HTERT RPE-1 (cell line): ENCODE measurements around the gene MTARC1.

Experiments used
- in situ Hi-C: fragments of 300-500 bp; cut with MboI; formaldehyde crosslinking; loops from 4 replicates; pipeline ENCODE4 v1.14.3; 2020; ENCODE audit warnings: low sequenced_read_pairs

Gene MTARC1

DNA sequence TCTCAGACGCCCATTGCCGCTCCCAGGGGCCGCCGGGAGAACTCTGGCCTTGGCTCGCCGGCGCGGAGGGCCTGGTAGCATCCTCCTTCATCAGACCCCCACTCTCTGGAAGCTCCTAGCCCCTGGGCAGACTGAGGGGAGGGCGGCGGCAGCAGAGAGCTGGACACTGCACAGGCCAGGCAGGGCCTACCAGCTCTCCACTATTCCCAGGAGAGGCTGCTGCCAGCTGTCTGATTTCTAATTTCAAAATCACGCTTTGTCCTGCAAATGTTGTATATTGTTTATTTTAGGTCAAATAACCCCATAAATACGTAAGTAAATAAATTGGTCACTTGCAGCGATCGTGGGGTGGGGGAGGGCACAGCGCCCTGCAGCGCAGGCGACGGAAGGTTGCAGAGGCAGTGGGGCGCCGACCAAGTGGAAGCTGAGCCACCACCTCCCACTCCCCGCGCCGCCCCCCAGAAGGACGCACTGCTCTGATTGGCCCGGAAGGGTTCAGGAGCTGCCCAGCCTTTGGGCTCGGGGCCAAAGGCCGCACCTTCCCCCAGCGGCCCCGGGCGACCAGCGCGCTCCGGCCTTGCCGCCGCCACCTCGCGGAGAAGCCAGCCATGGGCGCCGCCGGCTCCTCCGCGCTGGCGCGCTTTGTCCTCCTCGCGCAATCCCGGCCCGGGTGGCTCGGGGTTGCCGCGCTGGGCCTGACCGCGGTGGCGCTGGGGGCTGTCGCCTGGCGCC, at the start of gene MTARC1:
MTARC1 (plus strand) TSS at position 577 of the 732 bp plus-strand sequence; CDS start at position 609, 32 bp downstream.
- in situ Hi-C loops = no loop called here

DNA sequence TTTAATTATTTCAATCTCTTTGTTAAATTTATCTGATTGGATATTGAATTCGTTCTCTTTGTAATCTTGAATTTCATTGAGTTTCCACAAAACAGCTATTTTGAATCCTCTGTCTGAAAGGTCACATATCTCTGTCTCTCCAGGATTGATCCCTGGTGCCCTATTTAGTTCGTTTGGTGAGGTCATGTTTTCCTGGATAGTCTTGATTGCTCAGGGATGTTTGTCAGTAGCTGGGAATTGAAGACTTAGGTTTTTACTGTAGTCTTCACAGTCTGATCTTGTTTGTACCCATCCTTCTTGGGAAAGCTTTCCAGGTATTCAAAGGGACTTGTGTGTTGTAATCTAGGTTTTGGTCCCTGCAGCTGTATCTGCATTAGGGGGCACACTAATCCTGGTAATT, 45.4 kb upstream of the MTARC1 start:
- in situ Hi-C loops = no loop called here

DNA sequence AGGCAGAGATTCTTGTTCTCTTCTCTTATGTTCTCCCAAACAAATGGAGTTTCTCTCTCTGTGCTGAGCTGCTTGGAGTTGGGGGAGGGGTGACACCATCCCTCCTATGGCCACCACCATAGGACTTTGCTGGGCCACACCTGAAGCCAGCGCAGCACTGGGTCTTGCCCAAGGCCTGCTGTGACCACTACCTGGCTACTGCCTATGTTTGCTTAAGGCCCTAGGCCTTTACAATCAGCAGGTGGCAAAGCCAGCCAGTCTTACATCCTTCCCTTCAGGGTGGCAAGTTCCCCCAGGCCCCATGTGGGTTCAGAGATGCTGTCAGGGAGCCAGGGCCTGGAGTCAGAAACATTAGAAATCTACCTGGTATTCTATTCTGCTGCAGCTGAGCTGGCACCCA, 44.9 kb upstream of the MTARC1 start:
- in situ Hi-C loops = no loop called here

DNA sequence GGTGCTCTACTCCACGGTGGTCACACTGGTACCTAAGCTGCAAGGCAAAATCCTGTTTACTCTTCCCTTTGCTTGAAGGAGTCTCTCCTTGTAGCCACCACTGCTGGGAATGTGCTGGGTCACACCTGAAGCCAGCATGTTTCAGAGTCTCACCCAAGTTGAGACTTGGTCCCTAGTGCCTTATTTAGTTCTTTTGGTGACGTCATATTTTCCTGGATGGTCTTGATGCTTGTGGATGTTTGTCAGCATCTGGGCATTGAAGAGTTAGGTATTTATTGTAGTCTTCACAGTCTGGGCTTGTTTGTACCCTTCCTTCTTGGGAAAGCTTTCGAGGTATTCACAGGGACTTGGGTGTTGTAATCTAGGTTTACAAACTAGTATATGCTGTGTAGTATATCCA, 44.2 kb upstream of the MTARC1 start:
- in situ Hi-C loops = no loop called here

DNA sequence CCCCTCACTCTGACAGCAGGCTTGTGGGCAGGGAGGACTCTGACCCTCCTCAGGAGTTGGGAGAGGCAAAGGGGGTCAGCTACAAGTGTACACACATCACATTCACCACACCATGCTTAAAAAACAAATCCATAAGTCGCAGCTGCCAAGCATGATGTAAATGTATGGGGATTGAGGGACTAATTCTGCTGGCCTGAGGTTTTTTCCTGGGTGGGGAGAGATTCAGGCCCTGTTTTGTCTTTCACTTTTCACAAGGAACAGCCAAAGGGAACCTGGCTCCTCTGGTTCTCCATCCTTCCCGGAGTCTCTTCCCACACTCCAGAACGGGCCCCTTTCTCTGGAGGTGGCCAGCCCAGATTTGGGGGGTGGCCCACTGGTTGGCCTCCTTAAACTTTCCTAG, 39.9 kb upstream of the MTARC1 start:
- in situ Hi-C loops = no loop called here

DNA sequence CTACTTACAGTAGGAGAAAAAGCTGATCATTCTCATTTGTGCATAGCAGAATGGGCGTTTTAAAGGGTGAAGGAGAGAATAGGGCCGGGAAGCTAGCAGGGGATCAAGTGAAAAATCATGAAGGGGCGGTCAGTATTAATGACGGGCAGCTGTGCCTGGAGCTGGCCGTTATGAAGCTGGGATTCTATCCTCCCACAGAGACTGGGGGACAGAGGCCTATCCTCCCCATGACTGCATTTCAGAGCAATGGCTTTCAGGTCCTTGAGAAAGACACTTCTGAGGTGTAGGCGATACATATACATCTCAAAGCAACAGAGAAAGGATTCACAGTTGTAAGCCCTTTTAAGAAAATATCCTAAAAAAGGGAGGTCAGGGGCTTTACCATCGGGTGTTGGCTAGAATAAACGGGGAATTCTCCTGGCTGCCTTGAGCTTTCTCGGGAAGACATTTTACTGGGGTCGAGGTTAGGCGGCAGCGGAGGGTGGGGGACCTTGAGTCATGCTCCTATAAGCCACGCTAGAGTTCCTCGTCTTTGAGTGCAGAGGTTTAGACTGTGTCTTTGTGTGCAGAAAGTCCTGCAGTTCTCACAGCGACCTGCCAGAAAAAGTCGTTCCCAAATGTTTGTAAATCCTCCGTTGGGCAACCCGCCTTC, 39.1 kb upstream of the MTARC1 start:
- in situ Hi-C loops = no loop called here

DNA sequence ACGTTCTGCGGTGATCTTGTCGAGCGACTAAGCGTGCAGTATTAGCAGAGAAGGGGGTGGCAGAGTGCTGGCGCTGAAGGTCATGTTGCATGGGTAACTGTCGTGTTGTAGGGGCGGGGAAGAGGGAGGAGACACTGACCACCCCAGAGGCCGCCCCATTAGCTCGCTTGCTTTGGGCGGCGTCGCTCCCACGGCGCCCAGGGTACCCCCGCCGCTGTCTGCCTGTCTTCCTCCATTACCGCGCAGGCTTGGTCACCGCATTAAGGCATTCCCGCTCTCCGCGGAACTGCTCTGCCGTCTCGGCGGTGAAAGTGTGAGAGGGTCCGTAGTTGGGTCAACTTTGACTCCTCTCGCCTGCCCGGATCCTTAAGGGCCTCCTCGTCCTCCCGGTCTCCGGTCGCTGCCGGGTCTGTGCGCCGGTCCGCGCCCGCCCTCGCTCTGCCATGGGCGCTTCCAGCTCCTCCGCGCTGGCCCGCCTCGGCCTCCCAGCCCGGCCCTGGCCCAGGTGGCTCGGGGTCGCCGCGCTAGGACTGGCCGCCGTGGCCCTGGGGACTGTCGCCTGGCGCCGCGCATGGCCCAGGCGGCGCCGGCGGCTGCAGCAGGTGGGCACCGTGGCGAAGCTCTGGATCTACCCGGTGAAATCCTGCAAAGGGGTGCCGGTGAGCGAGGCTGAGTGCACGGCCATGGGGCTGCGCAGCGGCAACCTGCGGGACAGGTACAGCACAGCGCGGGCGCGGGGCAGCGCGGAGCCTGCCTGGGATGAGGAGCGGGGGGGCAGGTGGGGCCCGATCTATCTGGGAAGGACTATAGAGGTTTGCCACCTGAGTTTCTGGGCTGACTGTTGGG, 38.4 kb upstream of the MTARC1 start, which contains the start of gene MTARC2:
MTARC2 (plus strand) TSS at position 234 of the 846 bp plus-strand sequence; CDS start at position 444, 210 bp downstream.
- in situ Hi-C loops = no loop called here

DNA sequence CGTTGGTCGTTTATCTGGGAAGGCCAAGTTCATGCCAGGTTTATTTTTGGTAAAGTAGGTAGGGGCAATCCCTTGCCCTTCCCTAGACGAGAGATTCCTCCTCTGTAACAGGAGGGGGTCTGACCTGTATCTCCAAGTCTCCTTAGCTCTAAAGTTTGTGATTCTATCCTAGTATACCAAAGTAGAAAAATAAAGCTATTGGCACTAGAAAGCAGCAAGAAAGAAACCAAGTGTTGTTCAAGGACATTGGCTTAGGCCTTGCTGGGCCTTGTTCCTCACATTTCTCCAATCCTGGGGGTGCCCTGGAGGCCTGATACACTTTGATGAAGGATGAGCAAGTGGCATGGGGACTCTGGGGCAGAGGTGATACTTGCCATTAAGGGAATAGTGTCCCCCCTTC, 37.8 kb upstream of the MTARC1 start:
- in situ Hi-C loops = no loop called here

DNA sequence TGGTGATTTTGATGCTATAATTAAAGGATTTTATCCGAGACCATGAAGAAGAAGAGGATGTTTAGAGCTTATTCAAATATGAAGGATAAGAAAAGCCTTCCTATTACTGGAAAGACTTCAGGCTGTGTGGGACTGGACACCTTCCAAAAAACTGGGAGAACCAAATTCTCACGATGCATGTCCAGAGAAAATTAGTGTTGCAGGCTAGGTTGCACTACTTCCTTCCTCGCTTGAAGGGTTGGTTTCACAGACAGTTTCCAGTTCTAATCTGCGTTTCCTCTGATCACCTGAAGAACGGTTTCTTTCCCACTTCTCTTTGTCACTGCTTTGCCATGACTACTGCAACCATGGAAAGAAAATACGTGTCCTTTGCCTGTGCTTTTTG, 36.6 kb upstream of the MTARC1 start:
- in situ Hi-C loops = no loop called here

DNA sequence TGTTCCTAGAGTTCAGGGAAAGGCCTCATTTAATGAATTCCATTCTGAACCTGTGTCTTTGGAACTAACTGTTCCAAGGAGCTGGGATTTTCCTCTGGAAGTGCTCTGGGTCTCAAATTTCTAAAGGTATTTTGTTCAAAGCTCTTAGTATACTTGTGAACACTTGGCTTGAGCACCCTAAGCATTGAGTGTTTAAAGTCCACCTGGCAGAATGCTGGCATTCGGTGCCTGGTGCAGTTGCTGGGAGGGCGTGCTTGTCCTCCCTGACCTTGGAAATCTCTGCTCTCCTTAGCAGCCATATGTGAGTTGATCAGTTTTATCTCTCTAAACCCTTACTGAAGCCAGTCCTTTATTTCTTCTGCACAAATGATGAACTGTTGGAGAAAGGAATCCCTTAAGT, 35.6 kb upstream of the MTARC1 start:
- in situ Hi-C loops = no loop called here

DNA sequence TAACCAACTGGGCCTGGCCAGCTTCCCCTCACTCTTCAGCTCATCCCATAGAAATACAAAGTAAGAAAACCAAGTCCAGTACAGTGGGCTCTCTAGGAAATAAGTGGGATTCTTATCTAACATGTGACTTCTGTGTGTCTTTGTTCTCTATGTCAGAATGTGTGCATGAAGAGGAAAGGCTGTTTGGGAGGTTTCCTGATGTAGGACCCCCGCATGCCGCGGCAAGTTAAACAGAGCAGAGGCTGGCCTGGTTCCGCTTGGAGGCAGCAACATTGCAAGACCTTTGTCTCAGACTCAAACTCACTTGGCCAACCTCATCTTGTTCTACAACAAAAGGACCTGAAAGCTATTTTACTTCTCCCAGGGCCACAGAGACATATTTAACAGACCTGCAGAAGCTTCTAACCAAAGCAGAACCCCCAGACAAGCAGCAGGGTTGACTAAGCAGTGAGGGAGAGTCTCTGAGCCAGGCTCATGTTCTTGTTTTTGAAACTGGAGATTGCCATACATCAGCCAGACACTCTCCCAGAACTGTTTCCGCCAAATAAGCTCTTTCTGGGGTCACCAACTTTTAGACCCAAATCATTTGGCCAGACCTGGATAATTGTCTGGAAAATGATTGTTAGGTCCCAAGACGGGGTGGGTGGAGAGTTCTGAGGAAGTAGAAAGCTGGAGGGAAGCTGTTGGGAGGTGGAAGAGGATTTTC, 32.3 kb upstream of the MTARC1 start:
- in situ Hi-C loops = no loop called here

DNA sequence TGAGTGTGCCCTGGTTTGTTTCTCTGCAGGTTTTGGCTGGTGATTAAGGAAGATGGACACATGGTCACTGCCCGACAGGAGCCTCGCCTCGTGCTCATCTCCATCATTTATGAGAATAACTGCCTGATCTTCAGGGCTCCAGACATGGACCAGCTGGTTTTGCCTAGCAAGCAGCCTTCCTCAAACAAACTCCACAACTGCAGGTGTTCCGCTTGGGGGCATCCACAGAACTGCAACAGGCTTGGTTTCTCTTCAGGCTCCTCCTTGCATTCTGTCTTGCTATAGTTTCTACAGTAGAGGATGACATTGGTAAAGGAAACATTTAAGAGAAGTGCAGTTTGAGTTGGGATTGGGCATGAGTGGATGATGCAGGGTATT, 31.8 kb upstream of the MTARC1 start:
- in situ Hi-C loops = no loop called here

DNA sequence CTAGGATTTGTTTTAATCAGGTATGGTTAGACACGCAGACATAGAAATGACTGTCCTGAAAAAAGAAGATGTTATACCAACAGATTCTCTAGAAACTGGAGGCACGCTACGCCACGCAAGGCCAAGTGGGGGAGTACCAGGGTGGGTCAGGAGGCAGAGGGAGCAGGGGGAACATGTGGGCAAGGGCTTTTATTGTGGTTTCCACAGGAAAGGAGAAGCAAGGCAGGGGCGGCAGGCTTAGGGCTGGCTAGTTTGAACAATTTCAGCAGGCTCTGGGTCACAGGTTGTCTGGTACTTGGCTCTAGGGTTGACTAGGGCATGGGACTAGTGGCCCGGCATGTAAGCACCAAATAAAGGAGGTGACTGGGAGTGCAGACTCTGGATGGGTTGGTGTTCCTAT, 31.4 kb upstream of the MTARC1 start:
- in situ Hi-C loops = no loop called here

DNA sequence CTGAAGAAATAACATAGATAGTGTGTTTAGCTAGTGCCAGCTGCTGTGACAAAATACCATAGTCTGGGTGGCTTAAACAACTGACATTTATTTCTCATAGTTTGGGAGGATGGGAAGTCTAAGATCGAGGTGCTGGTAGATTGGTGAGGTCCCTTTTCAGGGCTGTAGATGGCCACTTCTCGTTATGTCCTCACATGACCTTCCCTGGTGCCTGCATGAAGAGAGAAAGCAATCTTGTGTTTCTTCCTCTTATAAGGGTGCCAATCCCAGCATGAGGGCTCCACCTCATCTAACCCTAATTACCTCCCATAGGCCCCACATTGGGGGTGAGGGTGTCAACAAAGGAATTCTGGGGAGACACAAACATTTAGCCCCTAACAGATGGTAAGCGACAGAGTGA, 29.3 kb upstream of the MTARC1 start:
- in situ Hi-C loops = no loop called here

DNA sequence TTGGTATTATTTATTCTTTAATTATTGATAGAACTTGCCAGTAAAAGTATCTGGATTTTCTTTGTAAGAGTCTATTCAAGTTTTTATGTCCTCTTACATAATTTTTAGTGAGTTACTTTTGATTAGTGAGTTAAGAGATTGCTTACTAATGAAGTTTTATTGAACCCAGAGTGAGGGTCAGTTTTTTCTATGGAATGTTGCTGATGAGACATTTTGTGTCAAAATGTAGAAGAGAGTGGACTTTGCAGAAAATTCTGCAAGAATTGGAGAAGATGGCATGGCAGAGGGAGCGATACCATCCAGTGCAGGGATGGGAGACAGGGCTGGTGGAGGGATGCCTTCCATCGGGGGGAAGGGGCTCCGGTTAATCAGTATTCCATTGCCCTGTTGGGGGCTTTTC, 27.6 kb upstream of the MTARC1 start:
- in situ Hi-C loops = no loop called here

DNA sequence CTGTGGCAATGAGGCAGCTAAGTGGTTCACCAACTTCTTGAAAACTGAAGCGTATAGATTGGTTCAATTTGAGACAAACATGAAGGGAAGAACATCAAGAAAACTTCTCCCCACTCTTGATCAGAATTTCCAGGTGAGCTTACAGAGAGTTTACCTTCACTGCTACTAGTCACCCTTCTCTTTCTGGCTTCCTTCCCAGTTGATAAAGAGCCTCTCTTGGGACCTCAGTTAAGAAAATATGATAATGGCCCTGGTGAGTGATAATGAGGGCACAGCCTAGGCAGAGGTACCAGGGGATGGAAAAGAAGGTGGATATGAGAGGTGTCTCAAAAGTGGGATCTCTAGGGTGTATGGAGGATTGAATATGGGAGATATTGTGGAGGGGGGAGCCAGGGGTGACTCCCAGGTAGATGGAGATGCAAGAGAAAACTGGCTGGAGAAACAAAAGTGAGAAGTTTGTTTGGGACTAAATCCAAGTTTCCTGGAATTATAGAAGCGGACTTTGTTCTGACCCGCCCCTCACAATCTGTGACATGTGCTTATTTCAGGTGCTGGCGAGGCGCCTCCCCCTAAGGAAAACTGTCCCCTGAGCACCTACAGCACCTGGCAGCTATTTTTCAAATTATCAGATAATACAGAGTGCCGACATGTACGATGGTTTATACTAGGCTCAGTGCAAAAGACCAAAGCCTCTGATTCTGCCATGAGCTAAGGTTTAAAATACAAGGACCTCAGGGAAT, 24.9 kb upstream of the MTARC1 start:
- in situ Hi-C loops = no loop called here

DNA sequence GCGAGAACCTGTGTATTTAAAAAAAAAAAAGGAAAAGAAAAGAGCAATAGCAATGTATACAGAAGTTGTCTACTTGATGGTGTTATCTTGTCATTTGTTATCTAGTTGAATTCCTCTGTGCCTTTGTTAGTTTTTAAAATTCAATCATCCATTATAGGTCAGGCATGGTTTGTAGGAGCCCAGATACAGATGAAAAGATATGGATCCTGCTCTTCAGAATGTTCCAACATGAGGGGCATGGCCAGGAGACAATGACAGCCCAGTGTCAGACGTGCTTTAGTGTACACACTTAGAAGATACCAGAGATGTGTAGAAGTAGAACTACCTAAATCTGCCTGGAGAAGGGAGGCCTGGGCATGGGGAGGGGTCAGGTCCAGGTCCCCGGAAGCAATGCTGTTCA, 22.0 kb upstream of the MTARC1 start:
- in situ Hi-C loops = no loop called here

DNA sequence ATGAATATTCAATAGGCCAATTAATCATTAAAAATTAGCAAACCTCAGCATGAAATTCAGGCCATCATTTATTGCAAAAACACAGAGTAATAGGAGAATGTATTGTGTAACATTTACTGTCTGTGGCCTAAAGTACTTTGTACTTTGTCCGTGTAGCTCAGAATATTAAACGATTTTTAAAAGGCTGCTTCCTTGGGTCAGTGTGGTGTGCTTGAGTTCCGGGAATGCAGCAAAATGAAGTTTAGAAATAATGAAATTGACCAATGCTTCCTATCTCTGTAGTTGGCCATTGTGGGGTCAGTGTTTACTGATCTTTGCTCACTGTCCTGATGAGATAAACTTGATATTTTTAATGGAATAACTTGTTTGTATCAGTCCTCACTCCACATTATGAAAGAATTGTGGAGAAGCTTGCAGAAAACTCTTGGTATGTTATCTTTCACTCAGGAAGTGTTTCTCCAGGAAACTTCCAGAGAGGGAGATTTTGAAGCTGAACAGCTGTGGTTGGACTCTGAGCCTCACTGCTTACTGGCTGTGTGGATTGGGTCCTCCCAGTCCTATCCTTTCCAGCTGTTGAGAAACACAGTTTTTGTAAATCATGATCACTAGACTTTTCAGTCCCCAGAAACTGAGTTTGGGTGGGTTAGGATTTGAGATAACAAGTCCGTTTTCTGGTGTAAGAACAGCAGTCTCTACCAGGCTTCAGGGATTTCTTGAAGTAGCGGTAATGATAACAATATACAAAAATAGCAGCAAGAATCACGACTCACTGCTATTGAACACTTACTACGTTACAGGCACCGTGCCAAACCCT, 19.2 kb upstream of the MTARC1 start:
- in situ Hi-C loops = no loop called here

DNA sequence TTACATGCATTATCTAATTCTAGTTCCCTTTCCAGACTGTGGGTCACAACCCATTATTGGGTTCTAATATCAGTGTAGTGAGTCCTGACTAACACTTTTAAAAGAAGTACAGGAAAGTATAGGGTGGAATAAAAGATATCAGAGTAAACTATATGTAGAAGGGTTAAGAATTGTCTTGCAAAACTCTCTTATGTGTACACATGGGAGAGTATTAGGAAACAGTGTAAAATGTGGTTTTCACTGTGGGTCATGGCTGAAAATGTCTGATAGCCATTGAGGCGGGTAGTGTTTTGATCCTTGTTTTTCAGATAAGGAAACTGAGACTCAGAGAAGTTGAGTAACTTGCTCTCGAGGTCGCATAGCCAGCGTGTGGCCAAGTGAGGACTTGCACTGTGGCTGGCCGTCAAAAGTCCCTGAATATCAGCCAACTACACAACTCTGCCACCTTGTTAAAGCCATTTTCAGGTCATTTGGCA, 18.5 kb upstream of the MTARC1 start:
- in situ Hi-C loops = no loop called here
